ENCODE measurements around the gene TMEM169. TPM values are rescaled to one million over a fixed set of nuclear protein-coding genes. Genes with fewer than 3 reads are reported as not detected.

Gene TMEM169
- total and polyA plus RNA-seq, 2 of the 13 experiments (the other 11 are each of a cell fraction or from before 2014, with no cell fraction given): 1.5 to 4.5 TPM

DNA sequence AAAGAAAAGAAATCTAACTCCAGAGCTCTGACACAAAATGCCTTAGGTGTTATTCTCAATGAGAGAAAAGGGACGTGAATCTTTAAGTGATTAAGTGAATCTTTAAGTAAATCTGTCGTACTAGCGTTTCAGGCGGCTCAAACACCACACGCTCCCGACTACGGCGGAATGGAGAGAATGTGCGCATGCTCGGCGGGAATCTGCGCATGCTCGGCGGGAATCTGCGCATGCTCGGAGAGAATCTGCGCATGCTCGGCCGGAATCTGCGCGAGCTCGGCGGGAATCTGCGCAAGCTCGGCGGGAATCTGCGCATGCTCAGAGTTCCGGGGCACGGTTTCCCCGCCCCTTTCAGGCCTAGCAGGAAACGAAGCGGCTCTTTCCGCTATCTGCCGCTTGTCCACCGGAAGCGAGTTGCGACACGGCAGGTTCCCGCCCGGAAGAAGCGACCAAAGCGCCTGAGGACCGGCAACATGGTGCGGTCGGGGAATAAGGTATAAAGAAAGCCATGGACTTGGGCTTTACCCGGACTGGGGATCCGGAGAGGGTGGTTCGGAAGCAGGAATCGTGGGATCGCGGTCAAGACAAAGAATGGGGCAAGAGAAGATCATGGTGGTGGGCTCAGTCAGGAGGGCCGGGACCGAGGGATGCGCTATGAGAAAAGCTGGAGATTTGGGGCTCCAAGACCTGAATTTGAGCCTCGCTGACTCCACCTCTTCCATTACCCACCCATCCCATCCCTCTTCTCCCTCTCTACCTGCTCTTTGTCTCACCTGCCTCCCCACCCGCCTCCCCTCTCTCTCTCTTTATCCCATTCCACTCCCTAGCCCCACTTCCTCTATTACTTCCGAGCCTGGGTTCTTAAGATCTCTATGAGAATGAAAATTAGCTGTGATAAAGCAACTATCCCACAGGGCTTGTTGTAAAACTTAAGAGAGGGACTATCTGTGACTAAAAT is 27.5 kb downstream of the TMEM169 start, which contains the start of gene XRCC5 (continued):
- TF ChIP-seq, protein P1, sequence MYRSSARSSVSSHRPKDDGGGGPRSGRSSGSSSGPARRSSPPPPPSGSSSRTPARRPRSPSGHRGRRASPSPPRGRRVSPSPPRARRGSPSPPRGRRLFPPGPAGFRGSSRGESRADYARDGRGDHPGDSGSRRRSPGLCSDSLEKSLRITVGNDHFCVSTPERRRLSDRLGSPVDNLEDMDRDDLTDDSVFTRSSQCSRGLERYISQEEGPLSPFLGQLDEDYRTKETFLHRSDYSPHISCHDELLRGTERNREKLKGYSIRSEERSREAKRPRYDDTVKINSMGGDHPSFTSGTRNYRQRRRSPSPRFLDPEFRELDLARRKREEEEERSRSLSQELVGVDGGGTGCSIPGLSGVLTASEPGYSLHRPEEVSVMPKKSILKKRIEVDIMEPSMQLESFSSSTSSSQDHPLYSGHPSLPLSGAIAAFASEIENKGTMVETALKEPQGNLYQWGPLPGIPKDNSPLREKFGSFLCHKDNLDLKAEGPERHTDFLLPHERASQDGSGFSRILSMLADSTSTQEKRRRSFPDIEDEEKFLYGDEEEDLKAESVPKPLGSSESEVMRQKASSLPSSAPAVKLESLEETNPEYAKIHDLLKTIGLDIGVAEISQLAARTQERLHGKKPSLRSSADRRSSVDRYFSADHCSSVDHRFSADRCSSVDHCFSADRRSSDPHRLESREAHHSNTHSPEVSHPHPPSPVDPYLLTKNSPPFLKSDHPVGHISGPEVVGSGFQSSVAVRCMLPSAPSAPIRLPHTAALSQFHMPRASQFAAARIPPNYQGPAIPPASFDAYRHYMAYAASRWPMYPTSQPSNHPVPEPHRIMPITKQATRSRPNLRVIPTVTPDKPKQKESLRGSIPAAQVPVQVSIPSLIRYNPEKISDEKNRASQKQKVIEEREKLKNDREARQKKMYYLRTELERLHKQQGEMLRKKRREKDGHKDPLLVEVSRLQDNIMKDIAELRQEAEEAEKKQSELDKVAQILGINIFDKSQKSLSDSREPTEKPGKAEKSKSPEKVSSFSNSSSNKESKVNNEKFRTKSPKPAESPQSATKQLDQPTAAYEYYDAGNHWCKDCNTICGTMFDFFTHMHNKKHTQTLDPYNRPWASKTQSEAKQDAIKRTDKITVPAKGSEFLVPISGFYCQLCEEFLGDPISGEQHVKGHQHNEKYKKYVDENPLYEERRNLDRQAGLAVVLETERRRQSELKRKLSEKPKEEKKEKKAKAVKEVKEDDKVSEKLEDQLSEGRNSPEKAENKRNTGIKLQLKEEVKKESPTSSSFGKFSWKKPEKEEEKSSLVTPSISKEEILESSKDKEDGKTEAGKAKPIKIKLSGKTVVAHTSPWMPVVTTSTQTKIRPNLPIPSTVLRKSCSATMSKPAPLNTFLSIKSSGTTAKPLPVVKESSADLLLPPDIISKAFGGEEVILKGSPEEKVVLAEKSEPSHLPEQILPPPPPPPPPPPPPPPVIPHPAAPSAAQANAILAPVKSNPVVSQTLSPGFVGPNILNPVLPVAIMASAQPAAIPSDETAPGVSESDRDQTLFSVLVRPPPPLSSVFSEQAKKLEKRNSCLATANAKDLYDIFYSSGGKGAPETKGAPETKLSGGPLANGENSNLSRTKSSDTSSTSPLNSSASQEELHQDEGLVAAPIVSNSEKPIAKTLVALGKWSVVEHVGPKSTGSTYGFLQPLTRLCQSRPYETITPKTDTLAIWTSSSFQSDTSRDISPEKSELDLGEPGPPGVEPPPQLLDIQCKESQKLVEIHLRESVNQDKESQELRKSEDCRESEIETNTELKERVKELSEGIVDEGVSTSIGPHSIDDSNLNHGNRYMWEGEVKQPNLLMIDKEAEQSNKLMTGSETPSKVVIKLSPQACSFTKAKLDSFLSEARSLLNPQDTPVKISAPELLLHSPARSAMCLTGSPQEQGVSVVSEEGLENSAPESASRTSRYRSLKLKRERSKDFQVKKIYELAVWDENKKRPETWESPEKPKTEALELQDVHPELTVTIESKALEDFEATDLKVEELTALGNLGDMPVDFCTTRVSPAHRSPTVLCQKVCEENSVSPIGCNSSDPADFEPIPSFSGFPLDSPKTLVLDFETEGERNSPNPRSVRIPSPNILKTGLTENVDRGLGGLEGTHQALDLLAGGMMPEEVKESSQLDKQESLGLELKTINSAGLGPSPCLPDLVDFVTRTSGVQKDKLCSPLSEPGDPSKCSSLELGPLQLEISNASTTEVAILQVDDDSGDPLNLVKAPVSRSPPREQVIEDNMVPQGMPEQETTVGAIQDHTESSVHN (CRISPR knock-in tag; IDR thresholded peaks at IDR 0.05): peak; percentile 61; the same call in 1 of the 2 replicates
- peak; percentile 67 for TF ChIP-seq HCFC1 (IDR thresholded peaks at IDR 0.05; ENCODE audit: low read depth, low read length)
- no peak for TF ChIP-seq ZNF878 (CRISPR knock-in tag; IDR thresholded peaks at IDR 0.05)
- no peak for TF ChIP-seq ZNF737 (CRISPR knock-in tag; IDR thresholded peaks at IDR 0.05; ENCODE audit: borderline replicate concordance)
- no peak for TF ChIP-seq NFE2 (CRISPR knock-in tag; IDR thresholded peaks at IDR 0.05)
- peak; percentile 39; the same call in 1 of the 2 replicates for TF ChIP-seq PPARG (CRISPR knock-in tag; conservative IDR thresholded peaks at IDR 0.05)
- no peak for TF ChIP-seq JDP2 (CRISPR knock-in tag; IDR thresholded peaks at IDR 0.05; ENCODE audit: borderline replicate concordance)
- TF ChIP-seq ZNF580 (CRISPR knock-in tag; IDR thresholded peaks at IDR 0.05; ENCODE audit: borderline replicate concordance, low read depth): peak; percentile 95; the same call in 1 of the 2 replicates
- TF ChIP-seq CEBPZ (IDR thresholded peaks at IDR 0.05; ENCODE audit: low read length): no peak
- no peak for TF ChIP-seq PLRG1 (conservative IDR thresholded peaks at IDR 0.05)
- TF ChIP-seq NFIB (CRISPR knock-in tag; IDR thresholded peaks at IDR 0.05; ENCODE audit: borderline replicate concordance): no peak
- no peak for TF ChIP-seq ZNF235 (CRISPR knock-in tag; IDR thresholded peaks at IDR 0.05; ENCODE audit: borderline replicate concordance)
- TF ChIP-seq ZNF343 (CRISPR knock-in tag; IDR thresholded peaks at IDR 0.05): 0 out of 2 replicates have a peak, but pooled peaks have one; percentile 80
- peak; percentile 96 for TF ChIP-seq SIN3A (IDR thresholded peaks at IDR 0.05; ENCODE audit: borderline replicate concordance, low read depth, low read length)
- peak; percentile 86 for TF ChIP-seq WIZ (CRISPR knock-in tag; IDR thresholded peaks at IDR 0.05)
